ENCODE results near the gene TLCD3B. TPM values are rescaled to one million over a fixed set of nuclear protein-coding genes. Genes with fewer than 3 reads are reported as not detected.
"Not testable (repeated sequence)": the region's sequence is repeated elsewhere in the genome, so short reads cannot be mapped to it uniquely, and the experiment has no call there.

Gene TLCD3B
- total RNA-seq, 1 experiment from 2014 or later: 0.47 TPM

GRCh38 chr16:30017277-30017656, 13.8 kb downstream of the TLCD3B start:
- no peak for ATAC-seq
- Histone ChIP-seq H3K9me2 (replicated peaks; ENCODE audit: low read length) (no peaks in the 10 kb centered on the region), H3K4me1 (ENCODE audit: insufficient read depth, low read length) (no peaks in the 10 kb centered on the region), H3K36me3 (ENCODE audit: low read depth, low read length) (no peaks in the 10 kb centered on the region), H3F3A (ENCODE audit: low read length, unreplicated experiment) (no peaks in the 10 kb centered on the region), H3K27ac (ENCODE audit: low read length) (no peak overlapping the region), H3K4me2 (ENCODE audit: low read length) (no peak overlapping the region), H3K27me3 (ENCODE audit: low read length) (no peaks in the 10 kb centered on the region), H2AFZ (ENCODE audit: low read length) (no peak overlapping the region), H3K9me3 (ENCODE audit: low read length) (no peaks in the 10 kb centered on the region), H3K9ac (ENCODE audit: low read length) (no peak overlapping the region), H3K4me3 (ENCODE audit: low read length) (no peak overlapping the region), H4K20me1 (ENCODE audit: low read length) (no peaks in the 10 kb centered on the region), H3K79me2 (ENCODE audit: low read length) (no peaks in the 10 kb centered on the region)
- no TSS peak for BruUV-seq (replicated peaks)
- ChIA-PET CTCF (no interaction called here), POLR2A (ENCODE audit: unreplicated experiment) (no interaction called here)
- no peak for TF ChIP-seq EZH2phosphoT487 (IDR thresholded peaks at IDR 0.05; ENCODE audit: borderline replicate concordance, low read length)
- TF ChIP-seq, protein P1, sequence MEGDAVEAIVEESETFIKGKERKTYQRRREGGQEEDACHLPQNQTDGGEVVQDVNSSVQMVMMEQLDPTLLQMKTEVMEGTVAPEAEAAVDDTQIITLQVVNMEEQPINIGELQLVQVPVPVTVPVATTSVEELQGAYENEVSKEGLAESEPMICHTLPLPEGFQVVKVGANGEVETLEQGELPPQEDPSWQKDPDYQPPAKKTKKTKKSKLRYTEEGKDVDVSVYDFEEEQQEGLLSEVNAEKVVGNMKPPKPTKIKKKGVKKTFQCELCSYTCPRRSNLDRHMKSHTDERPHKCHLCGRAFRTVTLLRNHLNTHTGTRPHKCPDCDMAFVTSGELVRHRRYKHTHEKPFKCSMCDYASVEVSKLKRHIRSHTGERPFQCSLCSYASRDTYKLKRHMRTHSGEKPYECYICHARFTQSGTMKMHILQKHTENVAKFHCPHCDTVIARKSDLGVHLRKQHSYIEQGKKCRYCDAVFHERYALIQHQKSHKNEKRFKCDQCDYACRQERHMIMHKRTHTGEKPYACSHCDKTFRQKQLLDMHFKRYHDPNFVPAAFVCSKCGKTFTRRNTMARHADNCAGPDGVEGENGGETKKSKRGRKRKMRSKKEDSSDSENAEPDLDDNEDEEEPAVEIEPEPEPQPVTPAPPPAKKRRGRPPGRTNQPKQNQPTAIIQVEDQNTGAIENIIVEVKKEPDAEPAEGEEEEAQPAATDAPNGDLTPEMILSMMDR (conservative IDR thresholded peaks at IDR 0.05; ENCODE audit: low read depth, low read length): no peak
- TF ChIP-seq EZH2 (IDR thresholded peaks at IDR 0.05; ENCODE audit: low read length, unreplicated experiment): no peak
- intact Hi-C loops (cut with micrococcal nuclease): no loop called here
- DNase-seq: no peak

GRCh38 chr16:30016555-30017276, 14.4 kb downstream of the TLCD3B start:
- H3K79me2 ChIP-seq (ENCODE audit: low read length): no peaks in the 10 kb centered on the region
- no peaks in the 10 kb centered on the region for H4K20me1 ChIP-seq (ENCODE audit: low read length)
- no peak overlapping the region for H3K27ac ChIP-seq (ENCODE audit: low read length)
- H3K36me3 ChIP-seq (ENCODE audit: low read depth, low read length): no peaks in the 10 kb centered on the region
- H3F3A ChIP-seq (ENCODE audit: low read length, unreplicated experiment): no peaks in the 10 kb centered on the region
- ChIA-PET POLR2A (ENCODE audit: unreplicated experiment) (no interaction called here), CTCF (no interaction called here)
- TF ChIP-seq EZH2 (IDR thresholded peaks at IDR 0.05; ENCODE audit: low read length, unreplicated experiment) (no peak), EZH2phosphoT487 (IDR thresholded peaks at IDR 0.05; ENCODE audit: borderline replicate concordance, low read length) (no peak)
- TF ChIP-seq, protein P1 (conservative IDR thresholded peaks at IDR 0.05; ENCODE audit: low read depth, low read length): no peak
- no peak overlapping the region for H3K9ac ChIP-seq (ENCODE audit: low read length)
- BruUV-seq (replicated peaks): no TSS peak
- intact Hi-C loops (cut with micrococcal nuclease): no loop called here
- no peaks in the 10 kb centered on the region for H3K9me3 ChIP-seq (ENCODE audit: low read length)
- ATAC-seq: no peak
- H2AFZ ChIP-seq (ENCODE audit: low read length): no peak overlapping the region
- no peaks in the 10 kb centered on the region for H3K4me1 ChIP-seq (ENCODE audit: insufficient read depth, low read length)
- no peak overlapping the region for H3K4me2 ChIP-seq (ENCODE audit: low read length)
- H3K9me2 ChIP-seq (replicated peaks; ENCODE audit: low read length): no peaks in the 10 kb centered on the region
- DNase-seq: no peak
- H3K4me3 ChIP-seq (ENCODE audit: low read length): no peak overlapping the region
- H3K27me3 ChIP-seq (ENCODE audit: low read length): no peaks in the 10 kb centered on the region

DNA sequence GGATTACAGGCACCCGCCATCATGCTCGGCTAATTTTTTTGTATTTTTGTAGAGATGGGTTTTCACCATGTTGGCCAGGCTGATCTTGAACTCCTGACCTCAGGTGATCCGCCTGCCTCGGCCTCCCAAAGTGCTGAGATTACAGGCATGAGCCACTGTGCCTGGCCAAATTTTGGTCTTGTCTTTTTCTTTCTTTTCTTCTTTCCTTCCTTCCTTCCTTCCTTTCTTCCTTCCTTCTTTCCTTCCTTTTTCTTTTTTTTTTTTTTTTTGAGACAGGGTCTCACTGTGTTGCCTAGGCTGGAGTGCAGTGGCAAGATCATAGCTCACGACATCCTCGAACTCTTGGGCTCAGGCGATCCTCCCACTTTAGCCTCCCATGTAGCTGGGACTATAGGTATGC, 15.6 kb downstream of the TLCD3B start:
- H3K79me2 ChIP-seq (ENCODE audit: low read length); H3K27me3 ChIP-seq (ENCODE audit: low read length); DNase-seq; H3K9me2 ChIP-seq (replicated peaks; ENCODE audit: low read length); ATAC-seq; H3K9ac ChIP-seq (ENCODE audit: low read length); H3K4me1 ChIP-seq (ENCODE audit: insufficient read depth, low read length); H3K9me3 ChIP-seq (ENCODE audit: low read length); H4K20me1 ChIP-seq (ENCODE audit: low read length); POLR2A ChIA-PET (ENCODE audit: unreplicated experiment); BruUV-seq (replicated peaks); H3K4me2 ChIP-seq (ENCODE audit: low read length); H2AFZ ChIP-seq (ENCODE audit: low read length); H3K36me3 ChIP-seq (ENCODE audit: low read depth, low read length); intact Hi-C loops (cut with micrococcal nuclease); H3K4me3 ChIP-seq (ENCODE audit: low read length); H3K27ac ChIP-seq (ENCODE audit: low read length); H3F3A ChIP-seq (ENCODE audit: low read length, unreplicated experiment): not testable (repeated sequence)
- CTCF ChIA-PET: interaction anchor here (0.6 to 1.0 kb wide), 2 partner anchors 24 to 40 kb away, joined by 3 read pairs; no protein-coding TSS in a partner anchor

- intact Hi-C loops (cut with micrococcal nuclease); H3K27ac ChIP-seq (ENCODE audit: low read length); DNase-seq; H3K4me1 ChIP-seq (ENCODE audit: insufficient read depth, low read length); H3K27me3 ChIP-seq (ENCODE audit: low read length); H3K9ac ChIP-seq (ENCODE audit: low read length); H3K4me3 ChIP-seq (ENCODE audit: low read length); H2AFZ ChIP-seq (ENCODE audit: low read length); POLR2A ChIA-PET (ENCODE audit: unreplicated experiment); BruUV-seq (replicated peaks); CTCF ChIA-PET; H3K79me2 ChIP-seq (ENCODE audit: low read length); H3K36me3 ChIP-seq (ENCODE audit: low read depth, low read length); ATAC-seq; H3K9me3 ChIP-seq (ENCODE audit: low read length); H3K9me2 ChIP-seq (replicated peaks; ENCODE audit: low read length); H3K4me2 ChIP-seq (ENCODE audit: low read length); H3F3A ChIP-seq (ENCODE audit: low read length, unreplicated experiment); H4K20me1 ChIP-seq (ENCODE audit: low read length): not testable (repeated sequence)
Measured at GRCh38 chr16:30012598-30012997, 18.5 kb downstream of the TLCD3B start.

Data from PC-3 (cell line).